GM18868 (cell line): ENCODE measurements around the gene SPTB.

Source experiments
- ATAC-seq: cut with Tn5 transposase; IDR thresholded peaks from one replicate; pipeline ENCODE4 v1.9.1; 2021; ENCODE audit warnings: mild to moderate bottlenecking, moderate library complexity; ENCODE audit not compliant: unreplicated experiment

Gene SPTB

DNA sequence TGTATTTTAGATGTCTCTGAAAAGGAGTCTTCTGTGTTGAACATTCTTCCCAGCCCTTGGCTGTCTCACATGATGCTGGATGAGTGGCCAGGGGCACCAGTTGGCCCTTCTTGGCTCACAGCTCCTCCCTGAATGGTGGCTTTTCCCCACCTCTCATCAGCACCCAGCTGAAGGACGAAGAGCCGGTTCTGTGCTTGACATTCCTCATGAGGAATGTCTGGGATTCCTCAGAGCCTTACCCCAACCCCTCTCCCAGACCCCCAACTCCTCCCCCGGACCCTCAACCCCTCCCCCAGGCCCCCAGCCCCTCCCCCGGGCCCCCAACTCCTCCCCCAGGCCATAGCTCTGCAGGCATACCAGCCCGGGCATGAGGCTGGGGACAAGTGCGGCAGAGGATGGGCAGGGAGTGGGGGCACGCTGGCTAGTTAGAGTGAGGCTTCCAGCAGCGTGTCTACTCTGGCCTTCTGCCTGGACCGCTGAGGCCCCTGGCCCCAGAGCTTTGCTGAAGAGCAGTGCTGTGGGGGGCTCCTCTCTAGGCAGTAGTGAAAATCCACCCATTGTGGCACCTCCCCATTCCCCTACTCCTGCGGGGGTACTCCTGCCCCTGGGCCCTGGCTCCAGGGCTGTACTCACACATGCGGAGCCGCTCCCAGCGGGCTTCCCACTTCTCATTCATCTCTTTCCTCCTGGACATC is 111.2 kb downstream of the SPTB start:
- ATAC-seq, result no peak

DNA sequence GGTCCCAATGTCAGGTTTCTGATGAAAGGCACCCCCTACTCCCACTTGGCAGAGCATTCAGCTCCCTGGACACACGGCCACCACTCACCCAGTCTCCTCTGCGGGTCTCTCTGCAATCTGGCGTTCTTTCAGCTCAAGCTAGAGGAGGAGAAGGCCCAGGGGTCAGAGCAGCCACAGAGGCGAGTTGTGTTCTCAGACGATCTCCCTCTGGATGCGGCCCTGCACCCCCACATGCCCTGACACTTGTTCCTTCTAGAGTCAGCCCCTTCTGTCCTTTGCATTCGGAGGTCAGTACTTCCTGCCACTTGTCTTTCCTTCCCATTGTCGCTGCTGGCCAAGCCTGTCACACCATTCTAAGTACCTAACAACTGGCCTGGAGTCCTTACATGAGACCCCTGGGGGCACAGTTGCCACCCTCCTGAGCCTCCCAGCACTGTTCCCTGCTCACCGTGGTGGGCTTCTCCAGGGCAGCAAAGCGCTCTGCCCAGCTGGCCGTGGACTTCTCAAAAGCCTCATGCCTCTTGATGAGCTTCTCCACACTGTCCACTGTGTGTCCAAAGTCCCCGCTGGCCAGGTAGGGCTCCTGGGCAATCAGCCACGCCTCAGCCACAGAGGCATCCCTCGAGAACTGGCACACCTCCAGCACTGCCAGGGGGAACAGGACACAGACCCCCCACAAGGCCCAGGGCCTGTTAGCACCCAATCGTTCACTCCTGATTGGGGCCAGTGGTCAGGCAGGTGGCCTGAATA is 112.3 kb downstream of the SPTB start:
- ATAC-seq, result no peak

DNA sequence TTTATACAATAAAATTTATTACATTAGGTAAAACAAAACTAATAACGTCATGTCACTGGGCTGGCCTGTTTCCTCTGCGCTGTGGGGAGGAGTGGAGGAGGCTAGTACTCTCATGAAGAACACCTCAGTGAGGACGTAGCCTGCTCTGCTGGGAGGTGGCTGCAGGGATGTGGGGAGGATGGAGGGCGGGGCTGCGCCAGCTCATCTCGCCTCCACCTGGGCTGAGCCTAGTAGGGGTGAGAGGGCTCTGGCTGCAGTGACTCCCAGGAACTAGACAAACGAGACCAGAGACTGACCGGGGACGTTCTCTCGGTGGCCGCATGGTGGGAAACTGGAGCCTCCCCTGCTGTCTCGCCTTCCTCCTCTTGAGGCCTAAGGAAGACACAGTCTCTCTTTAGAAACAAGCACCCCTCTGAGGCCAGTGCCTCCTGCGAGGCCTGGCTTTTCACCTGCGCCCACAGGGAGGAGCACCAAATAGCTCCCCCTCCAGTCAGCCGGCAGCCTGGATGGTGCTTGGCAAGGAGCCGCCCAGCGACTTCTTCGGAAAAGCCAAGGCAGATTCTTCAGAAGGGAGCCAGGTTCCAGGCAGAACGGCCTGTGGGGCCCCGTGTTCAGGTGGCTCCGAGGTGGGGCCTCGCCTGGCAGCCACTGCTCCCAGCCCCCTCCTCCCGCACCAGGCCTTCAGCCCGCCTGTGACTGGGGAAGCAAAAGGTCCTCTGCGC is 113.1 kb downstream of the SPTB start:
- ATAC-seq, result no peak

- no peak for ATAC-seq
Observed at GRCh38 chr14:64765740-64766302, 113.9 kb downstream of the SPTB start.

- peak; percentile 57 for ATAC-seq
Observed at GRCh38 chr14:64764641-64765520, 114.8 kb downstream of the SPTB start.

- no peak for ATAC-seq
Observed at GRCh38 chr14:64763801-64764621, 115.7 kb downstream of the SPTB start.

- no peak for ATAC-seq
Observed at GRCh38 chr14:64763085-64763782, 116.5 kb downstream of the SPTB start.

DNA sequence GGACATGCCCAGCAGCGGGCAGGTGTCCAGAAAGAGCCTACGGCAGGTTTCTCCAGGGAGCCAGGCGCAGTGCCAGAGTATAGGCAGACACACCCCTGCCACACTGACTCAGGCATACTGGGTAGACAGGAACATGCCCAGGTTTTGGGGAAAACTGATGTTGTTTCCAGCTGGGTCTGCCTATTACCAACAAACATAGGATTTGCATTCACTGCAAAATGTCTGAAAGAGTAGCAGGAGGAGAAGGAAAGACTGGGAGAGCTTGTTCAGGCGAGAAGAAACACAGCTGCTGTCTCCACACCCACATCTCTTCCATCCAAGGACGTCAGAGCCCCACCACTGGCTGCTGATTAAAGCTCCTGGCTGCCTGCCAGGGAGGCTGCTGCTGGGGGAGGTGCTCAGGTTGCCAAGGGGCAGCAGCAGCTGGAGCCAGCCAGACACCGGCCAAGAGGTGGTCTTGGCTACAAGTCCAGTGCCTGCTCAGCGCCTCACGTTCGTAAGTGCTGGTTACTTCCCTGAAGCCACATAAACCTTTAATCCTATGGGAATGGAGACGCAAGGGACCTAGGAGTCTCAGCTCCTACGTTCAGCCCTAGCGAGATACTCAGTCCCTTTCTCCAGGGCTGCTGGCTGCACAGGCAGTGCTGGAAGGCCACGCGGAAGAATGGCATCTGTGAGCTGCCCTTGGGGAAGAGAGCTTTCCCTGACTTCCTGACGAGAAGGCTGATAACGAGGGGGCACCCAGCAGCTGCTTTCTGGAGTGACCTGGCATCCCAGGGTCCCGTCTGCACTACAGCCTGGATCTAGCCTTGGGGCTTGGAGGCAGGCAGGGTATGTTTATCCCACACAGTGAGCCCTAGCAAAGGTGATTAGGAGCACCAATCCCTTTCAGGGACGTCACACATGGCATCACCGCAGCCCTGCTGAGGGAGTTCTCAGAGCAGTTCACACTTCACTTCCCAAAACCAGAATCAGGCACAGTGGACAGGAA is 117.4 kb downstream of the SPTB start:
- ATAC-seq, result no peak

DNA sequence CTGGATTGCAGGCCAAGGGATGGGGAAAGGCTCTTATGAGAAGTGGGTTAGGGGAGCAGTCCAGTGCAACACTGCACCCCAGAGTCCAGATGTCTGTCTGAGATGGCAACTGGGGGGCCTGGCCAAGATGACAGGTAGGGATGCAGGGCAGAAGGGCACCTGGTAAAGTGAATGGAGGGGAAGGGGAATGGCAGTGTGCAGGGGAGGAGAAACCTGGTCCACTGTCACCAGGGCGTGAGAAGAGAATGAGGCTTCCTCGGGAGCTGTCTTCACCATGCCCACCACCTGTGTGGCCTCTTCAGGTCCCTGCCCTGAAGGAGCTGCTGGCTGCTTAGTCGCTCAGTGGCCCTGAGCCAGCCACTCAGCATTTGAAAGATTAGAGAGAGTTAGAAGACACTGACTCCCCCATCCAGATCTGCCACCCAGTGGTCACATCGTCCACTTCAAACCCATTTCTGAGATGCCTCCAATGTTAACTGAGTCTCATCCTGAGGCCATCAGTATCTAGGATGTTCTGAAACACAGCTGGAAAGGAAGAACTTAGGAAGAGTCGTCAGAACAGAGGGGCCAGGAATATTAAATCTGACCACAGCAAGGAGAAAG is 118.2 kb downstream of the SPTB start:
- ATAC-seq, result no peak

DNA sequence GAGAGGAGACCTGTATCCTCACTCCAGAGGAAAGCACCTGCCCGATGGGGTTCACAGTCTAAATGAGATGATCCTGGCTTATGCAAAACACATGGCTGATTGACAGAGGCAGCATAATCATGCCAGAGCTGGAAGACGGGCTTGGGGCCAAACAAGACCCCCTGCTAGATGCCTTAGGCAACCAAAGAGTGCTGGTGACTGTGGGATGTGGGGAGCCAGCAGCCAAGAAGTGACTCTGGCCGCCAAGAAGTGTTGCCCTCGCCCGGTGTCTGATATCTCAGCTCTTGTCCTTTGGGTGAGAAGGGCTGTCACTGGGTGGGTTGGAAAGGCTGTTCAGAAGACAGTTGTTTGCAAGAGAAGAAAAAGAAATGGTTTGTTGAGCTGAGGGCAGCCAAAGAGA is 118.8 kb downstream of the SPTB start:
- ATAC-seq, result no peak

DNA sequence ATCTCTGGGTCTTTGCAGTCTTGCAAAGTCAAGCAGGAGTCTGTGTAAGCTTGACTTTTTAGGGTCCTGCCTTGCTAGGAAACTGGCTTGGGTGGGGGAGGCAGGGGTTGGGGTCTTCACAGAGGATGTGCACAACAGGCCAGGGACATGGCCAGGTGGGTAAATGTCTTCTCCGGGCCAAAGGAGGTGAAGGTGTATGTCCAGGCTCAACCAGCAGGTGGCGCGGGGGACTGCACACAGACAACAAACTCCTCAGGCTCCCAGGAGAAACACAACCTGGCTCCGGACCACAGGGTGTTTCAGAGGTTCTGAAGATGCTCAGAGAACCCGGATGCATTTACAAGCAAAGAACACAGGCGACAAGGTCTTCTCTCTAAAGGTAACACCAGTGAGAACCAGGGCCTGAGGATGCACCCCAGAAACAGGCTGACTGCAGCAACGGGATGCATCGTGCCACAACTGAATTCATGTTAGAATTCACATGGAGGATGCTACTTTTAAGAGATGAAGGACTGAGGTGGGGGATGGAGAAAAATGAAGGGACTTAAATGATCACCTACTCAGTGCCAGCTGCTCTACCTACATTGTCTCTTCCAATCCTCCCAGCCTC is 119.5 kb downstream of the SPTB start:
- ATAC-seq, result no peak

DNA sequence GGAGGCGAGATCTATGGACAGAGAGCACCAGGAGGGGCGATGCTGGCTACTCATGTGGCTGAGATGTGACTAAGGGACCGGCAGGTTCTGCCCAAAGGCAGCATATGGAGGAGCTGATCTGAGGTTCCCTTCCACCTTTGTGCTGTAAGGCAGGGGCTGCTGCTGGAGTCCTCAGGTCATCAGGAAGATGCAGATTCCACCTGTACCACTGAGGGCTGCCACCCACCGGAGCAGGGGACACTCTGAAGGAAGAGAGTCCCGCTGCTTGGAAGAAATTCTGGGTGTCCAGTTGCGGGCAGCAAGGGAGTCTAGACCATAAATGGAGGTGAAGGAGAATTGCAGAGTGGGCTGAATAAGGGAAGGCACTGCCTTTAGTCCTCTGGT is 120.2 kb downstream of the SPTB start:
- ATAC-seq, result no peak

GRCh38 chr14:64758691-64759554 is 120.8 kb downstream of the SPTB start:
- ATAC-seq, result no peak

DNA sequence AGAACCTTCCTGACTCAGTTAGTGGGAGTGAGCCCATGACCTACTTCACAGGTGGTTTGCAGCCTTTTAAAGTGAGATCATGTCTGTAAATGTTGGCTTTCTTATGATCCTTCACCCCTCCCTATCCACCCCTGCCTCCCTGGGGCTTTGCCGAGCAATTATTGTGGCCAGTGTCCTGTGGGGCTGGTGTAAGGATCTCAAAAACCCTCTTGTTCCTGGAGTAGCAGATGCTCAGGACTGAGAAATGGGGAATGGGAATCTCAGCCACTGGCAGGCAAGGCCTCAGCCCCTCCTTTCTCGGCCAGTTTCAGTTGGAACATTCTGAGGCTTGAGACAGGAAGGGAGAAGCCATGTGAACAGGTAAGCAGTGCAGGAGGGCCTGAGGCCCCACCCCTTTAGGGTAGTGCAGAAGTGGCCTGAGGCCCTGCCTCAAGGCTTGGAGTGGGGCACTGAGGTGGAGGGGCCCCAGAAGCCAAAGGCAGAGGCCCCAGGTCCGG is 121.6 kb downstream of the SPTB start:
- ATAC-seq, result no peak

DNA sequence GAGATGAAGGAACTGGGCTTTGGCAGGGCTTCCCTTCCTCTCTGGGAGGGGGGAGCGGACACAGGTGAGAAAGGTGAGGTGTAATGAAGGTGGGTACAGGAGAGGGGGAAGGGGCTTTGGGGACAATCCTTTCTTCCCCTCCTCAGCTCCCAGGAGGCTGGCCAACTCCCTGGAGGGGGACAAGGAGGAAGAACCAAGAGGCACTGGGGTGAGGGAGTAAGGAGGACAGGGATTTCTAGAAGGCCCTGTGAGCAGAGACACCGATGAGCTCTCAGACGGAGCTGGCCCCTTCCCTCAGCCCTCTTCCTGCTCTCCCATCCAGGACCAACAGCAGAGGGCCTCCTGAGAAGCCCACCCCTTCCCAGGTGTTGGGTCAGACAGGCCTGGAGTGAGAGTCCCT is 122.1 kb downstream of the SPTB start:
- ATAC-seq, result no peak

DNA sequence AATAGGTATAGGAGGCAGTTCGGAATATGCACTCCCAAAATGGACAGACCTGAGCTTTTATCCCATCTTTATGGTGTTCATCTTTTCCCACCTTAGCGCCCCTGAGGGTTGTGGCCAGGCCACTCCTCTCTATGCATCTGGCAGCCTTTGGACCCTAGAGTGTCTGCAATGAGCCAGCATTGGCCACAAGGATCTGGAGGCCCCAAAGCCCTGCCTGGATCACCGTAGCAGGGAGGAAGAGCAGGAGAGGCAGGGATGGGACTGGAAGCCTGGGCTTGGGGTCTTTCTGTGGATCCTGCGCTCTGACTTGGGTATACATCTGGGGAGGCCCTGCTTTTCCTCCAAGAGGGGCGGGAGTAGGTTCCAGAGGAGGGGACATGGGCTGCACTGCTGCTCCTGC is 123.0 kb downstream of the SPTB start:
- no peak for ATAC-seq
